SK-N-SH treated with all-trans-retinoic acid at 6 μM for 48 hours (cell line): ENCODE results near the gene TES.

Experiments
- ATAC-seq: fragments of 200-7000 bp; cut with Tn5 transposase; 3 replicates; pipeline ENCODE4 v1.9.1; 2020; ENCODE audit warnings: mild to moderate bottlenecking, moderate library complexity
- BACH2 ChIP-seq: fragments of 250-450 bp; sonication (Bioruptor Pico); IDR thresholded peaks from 2 replicates; pipeline ENCODE4 v1.9.0; 2021; ENCODE audit warnings: mild to moderate bottlenecking, borderline replicate concordance
- CREB5 ChIP-seq: fragments of 250-450 bp; sonication (Bioruptor Pico); IDR thresholded peaks from 2 replicates; pipeline ENCODE4 v1.5.1; 2020; ENCODE audit warnings: low read depth, mild to moderate bottlenecking, moderate library complexity
- CSDC2 ChIP-seq: fragments of 250-450 bp; sonication (Bioruptor Pico); IDR thresholded peaks from 2 replicates; pipeline ENCODE4 v1.5.0; 2020; ENCODE audit warnings: mild to moderate bottlenecking, moderate library complexity
- CSRNP3 ChIP-seq: fragments of 250-450 bp; sonication (Bioruptor Pico); IDR thresholded peaks from 2 replicates; pipeline ENCODE4 v1.5.1; 2021; ENCODE audit warnings: mild to moderate bottlenecking, moderate library complexity
- ESRRG ChIP-seq: fragments of 250-450 bp; sonication (Bioruptor Pico); IDR thresholded peaks from 2 replicates; pipeline ENCODE4 v1.6.1; 2021; ENCODE audit warnings: mild to moderate bottlenecking
- PATZ1 ChIP-seq: fragments of 250-450 bp; sonication (Bioruptor Pico); IDR thresholded peaks from 2 replicates; pipeline ENCODE4 v1.8.0; 2020; ENCODE audit warnings: mild to moderate bottlenecking, moderate library complexity, borderline replicate concordance
- POU6F1 ChIP-seq: fragments of 250-450 bp; sonication (Bioruptor Pico); IDR thresholded peaks from 2 replicates; pipeline ENCODE4 v1.8.0; 2021; ENCODE audit warnings: low read depth, mild to moderate bottlenecking, moderate library complexity, borderline replicate concordance
- RARB ChIP-seq: fragments of 250-450 bp; sonication (Bioruptor Pico); IDR thresholded peaks from 2 replicates; pipeline ENCODE4 v1.8.0; 2021; ENCODE audit warnings: mild to moderate bottlenecking, moderate library complexity
- SNAI2 ChIP-seq: fragments of 250-450 bp; sonication (Bioruptor Pico); IDR thresholded peaks from 2 replicates; pipeline ENCODE4 v1.5.0; 2020; ENCODE audit warnings: mild to moderate bottlenecking, moderate library complexity
- TCF4 ChIP-seq: fragments of 250-450 bp; sonication (Bioruptor Pico); IDR thresholded peaks from 2 replicates; pipeline ENCODE4 v1.8.0; 2021; ENCODE audit warnings: mild to moderate bottlenecking, moderate library complexity, borderline replicate concordance
- TOX ChIP-seq: fragments of 250-450 bp; sonication (Bioruptor Pico); IDR thresholded peaks from 2 replicates; pipeline ENCODE4 v1.8.0; 2021; ENCODE audit warnings: mild to moderate bottlenecking, moderate library complexity, borderline replicate concordance
- TSHZ2 ChIP-seq: fragments of 250-450 bp; sonication (Bioruptor Pico); IDR thresholded peaks from 2 replicates; pipeline ENCODE4 v1.5.0; 2020; ENCODE audit warnings: mild to moderate bottlenecking, moderate library complexity
- ZC3H10 ChIP-seq: fragments of 250-450 bp; sonication (Bioruptor Pico); IDR thresholded peaks from 2 replicates; pipeline ENCODE4 v1.5.1; 2021; ENCODE audit warnings: mild to moderate bottlenecking, moderate library complexity
- ZFP30 ChIP-seq: fragments of 450-650 bp; formaldehyde crosslinking; IDR thresholded peaks from 2 replicates; pipeline ENCODE4 v1.5.0; 2022; ENCODE audit warnings: mild to moderate bottlenecking, moderate library complexity
- ZNF565 ChIP-seq: fragments of 450-650 bp; formaldehyde crosslinking; conservative IDR thresholded peaks from 2 replicates; pipeline ENCODE4 v1.5.0; 2020; ENCODE audit warnings: low read depth, mild to moderate bottlenecking, moderate library complexity

TES gene

GRCh38 chr7:116239434-116239833 lies 29.1 kb downstream of the TES start:
- ATAC-seq, result no peak
- no peak for TF ChIP-seq ZC3H10 (CRISPR knock-in tag)
- TF ChIP-seq TOX (CRISPR knock-in tag), result no peak
- TF ChIP-seq CSRNP3, result no peak
- no peak for TF ChIP-seq TCF4
- no peak for TF ChIP-seq ESRRG (CRISPR knock-in tag)
- no peak for TF ChIP-seq PATZ1
- TF ChIP-seq TSHZ2 (CRISPR knock-in tag), result no peak
- no peak for TF ChIP-seq SNAI2 (CRISPR knock-in tag)

GRCh38 chr7:116240024-116240668 lies 29.8 kb downstream of the TES start:
- TF ChIP-seq CSRNP3 (no peak), PATZ1 (no peak), TCF4 (no peak), ZNF565 (CRISPR knock-in tag) (no peak), BACH2 (no peak), RARB (no peak), ZC3H10 (CRISPR knock-in tag) (no peak), CSDC2 (CRISPR knock-in tag) (no peak), TSHZ2 (CRISPR knock-in tag) (no peak), CREB5 (CRISPR knock-in tag) (no peak), TOX (CRISPR knock-in tag) (no peak), ZFP30 (no peak), POU6F1 (CRISPR knock-in tag) (no peak), SNAI2 (CRISPR knock-in tag) (no peak)
- no peak for ATAC-seq
